Epithelial cell of prostate (primary cell): ENCODE results near the gene LLGL2.
"Not testable (repeated sequence)": the region's sequence is repeated elsewhere in the genome, so short reads cannot be mapped to it uniquely, and the experiment has no call there.

ENCODE experiments used
- DNase-seq: peaks from one replicate; pipeline ENCODE4 v3.0.0-alpha.2; 2011; ENCODE audit warnings: low read depth, low spot score
- H3K27ac ChIP-seq: fragments of 450-650 bp; 2 replicates; pipeline ENCODE4 v1.5.1; 2017; ENCODE audit warnings: mild to moderate bottlenecking

Gene LLGL2

DNA sequence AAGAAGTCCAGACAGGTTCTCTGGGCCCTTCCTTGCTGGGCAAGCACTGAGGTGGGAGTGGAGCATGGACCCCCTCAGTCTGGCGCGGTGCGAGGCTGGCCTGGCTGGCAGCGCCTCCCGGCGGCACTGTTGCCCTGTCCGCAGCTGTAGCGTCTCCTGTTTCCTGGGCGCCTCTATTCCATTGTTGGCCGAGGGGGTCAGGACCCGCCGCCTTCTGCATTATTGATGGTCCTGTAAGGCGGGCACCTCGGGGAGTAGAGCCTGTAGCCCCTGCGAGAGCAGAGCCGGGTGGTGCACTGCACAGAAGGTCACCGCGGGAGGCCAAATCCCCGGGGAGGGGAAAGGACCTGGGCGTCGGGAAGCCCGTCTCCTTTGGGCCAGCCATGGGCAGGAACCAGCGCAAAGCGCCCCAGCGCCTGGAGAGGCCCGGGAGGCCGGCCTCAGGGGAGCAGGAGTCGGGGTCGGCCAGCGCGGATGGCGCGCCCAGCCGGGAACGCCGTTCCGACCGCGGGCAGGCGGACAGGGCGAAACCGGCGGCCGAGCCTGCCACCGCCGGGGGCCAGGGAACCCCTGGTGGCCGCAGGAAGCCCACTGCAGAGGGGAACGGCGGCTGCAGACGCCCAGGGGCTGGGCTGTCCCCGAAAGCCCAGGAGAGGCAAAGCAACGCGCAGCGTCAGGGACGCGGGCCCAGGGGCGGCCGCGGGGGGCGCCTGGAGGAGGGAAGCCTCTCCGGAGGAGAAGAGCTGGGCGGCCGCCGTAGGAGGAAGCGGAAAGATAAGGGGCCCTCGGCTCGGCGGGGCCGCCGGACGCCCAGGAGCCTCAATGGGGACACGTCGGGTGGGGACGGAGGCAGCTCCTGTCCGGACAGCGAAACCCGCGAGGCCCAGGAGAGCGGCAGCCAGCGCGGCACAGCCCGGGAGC is 62.4 kb downstream of the LLGL2 start, which contains the start of gene MYO15B:
TSS of gene MYO15B (plus strand) at position 126 of the 921 bp plus-strand sequence. CDS start at position 384, 258 bp downstream.
- H3K27ac ChIP-seq, result no peak within 1 kb of the TSS
- no peak for DNase-seq

DNA sequence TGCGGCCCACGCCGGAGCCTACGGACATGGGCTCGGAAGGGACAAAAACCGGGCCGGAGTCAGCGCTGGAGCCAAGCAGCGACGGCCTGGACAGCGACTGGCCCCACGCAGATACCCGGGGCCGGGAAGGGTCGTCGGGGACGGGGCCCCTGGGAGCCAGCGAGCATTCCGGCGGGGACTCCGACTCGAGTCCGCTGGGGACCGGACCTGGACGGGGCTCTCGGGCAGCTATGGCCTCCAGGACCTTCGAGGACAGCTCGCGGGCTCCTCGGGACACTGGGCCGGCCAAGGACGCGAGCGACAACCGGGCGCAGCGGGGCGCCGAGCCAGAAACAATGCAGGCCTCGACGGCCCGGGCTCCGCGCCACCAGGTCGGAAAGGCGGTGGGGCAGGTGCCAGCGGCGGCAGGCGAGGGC is 63.1 kb downstream of the LLGL2 start:
- H3K27ac ChIP-seq, result no peak overlapping the region
- DNase-seq, result no peak

- DNase-seq, result no peak
- H3K27ac ChIP-seq, result no peak overlapping the region
Measured at GRCh38 chr17:75589012-75589918, 63.8 kb downstream of the LLGL2 start.

- no peak for DNase-seq
- H3K27ac ChIP-seq, result no peak overlapping the region
Measured at GRCh38 chr17:75589919-75590303, 64.4 kb downstream of the LLGL2 start.

GRCh38 chr17:75590314-75590761 is 64.8 kb downstream of the LLGL2 start:
- no peak overlapping the region for H3K27ac ChIP-seq
- no peak for DNase-seq

- no peak for DNase-seq
- H3K27ac ChIP-seq, result no peak overlapping the region
Measured at GRCh38 chr17:75590849-75591721, 65.6 kb downstream of the LLGL2 start.

GRCh38 chr17:75591722-75592302 is 66.3 kb downstream of the LLGL2 start:
- no peak for DNase-seq

DNA sequence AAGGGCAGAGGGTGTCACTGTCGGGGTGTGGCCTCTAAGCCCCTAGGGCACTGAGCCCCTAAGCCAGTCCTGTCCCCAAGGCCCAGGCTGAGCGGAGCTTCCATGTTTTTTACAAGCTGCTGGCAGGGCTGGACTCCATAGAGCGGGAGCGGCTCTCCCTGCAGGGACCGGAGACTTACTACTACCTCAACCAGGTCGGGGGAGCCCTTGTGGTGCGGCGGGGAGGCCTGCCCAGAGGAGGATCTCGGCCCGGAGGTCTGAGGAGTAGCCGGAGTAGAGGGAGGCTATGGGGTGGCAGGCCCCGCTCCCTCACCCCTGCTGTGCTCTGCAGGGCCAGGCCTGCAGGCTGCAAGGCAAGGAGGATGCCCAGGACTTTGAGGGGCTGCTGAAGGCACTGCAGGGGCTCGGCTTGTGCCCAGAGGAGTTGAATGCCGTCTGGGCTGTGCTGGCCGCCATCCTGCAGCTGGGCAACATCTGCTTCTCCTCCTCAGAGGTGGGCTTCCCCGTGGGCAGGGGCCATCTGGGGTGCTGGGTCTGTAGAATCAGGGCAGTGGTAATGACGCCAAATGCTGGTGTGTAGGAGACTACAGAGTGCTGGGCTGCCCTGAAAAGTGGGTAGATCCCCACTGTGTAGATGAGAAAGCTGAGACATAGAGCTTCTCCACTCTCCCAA is 67.0 kb downstream of the LLGL2 start:
- H3K27ac ChIP-seq, result no peak overlapping the region
- DNase-seq, result no peak

More at GRCh38 chr17:75591722-75592302, 66.3 kb downstream of the LLGL2 start:
- H3K27ac ChIP-seq, result no peak overlapping the region

DNA sequence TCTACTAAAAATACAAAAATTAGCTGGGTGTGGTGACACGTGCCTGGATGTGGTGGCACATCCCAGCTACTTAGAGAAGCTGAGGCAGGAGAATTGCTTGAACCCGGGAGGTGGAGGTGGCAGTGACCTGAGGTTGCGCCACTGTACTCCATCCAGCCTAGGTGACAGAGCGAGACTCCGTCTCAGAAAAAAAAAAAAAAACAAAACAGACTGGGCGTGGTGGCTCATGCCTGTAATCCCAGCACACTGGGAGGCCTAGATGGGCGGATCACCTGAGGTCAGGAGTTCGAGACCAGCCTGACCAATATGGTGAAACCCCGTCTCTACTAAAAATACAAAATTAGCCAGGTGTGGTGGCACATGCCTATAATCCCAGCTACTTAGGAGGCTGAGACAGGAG is 67.9 kb downstream of the LLGL2 start:
- H3K27ac ChIP-seq, DNase-seq: not testable (repeated sequence)

DNA sequence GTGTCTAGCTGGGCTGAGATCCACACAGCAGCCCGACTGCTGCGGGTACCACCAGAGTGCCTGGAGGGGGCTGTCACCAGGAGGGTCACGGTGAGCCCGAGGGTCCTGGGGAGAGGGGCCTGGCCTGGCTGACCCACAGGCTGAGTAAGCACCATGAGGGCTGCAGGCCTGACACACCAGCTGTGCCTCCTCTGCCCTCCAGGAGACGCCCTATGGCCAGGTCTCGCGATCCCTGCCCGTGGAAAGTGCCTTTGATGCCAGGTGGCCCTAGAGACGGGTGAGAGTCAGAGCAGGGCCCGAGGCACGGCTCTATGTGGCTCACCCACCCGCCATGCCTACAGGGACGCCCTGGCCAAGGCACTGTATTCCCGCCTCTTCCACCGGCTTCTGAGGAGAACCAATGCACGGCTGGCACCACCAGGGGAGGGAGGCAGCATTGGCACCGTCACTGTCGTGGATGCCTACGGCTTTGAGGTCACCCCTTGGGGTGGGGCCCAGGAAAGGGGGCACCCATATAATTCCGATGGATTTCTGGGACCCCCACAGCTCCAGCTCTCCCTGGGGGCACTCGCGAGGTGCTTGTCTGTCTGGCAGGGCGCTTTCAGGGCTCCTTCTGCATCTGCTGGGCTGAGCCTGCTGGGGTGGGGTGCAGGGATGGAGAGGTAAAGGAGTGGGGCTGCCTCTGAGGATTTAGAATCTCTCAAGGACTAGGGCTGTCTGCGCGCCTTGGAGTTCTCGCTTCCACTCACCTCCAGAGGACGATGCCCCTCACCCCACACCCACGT is 69.2 kb downstream of the LLGL2 start:
- no peak for DNase-seq
- no peak overlapping the region for H3K27ac ChIP-seq

DNA sequence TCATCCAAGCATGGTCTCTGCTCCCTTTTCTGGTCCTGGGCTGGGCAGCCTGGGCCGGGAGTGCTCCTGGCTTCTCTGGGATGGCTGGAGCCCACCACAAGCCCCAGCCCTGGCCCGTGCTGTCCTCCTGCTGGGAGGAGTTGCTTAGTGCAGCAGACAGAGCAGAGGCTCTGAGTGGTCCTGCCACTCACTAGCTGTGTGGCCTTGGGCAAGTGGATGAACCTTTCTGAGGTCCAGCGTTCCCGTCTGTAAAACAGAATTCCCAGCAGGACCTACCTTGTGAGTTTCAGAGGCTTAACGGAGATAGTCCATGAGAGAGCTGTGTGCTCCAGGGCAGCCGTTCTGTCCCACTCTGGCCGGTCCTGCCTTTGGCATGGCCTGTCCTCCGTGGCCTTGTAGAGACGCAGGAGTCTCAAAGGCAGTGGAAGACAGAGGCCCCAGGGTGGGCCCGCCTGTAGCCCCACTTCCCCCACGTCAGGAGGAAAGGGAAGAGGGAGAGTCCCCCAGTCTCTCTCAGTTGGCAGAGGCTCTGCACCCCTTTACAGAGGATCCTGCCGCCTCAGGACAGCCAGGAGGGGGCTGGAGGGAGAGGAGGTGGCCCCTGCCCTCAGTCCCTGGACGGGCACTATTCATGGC is 69.9 kb downstream of the LLGL2 start:
- H3K27ac ChIP-seq, result no peak overlapping the region
- no peak for DNase-seq

- no peak for DNase-seq
- H3K27ac ChIP-seq, result no peak overlapping the region
Measured at GRCh38 chr17:75595920-75596313, 70.4 kb downstream of the LLGL2 start.

DNA sequence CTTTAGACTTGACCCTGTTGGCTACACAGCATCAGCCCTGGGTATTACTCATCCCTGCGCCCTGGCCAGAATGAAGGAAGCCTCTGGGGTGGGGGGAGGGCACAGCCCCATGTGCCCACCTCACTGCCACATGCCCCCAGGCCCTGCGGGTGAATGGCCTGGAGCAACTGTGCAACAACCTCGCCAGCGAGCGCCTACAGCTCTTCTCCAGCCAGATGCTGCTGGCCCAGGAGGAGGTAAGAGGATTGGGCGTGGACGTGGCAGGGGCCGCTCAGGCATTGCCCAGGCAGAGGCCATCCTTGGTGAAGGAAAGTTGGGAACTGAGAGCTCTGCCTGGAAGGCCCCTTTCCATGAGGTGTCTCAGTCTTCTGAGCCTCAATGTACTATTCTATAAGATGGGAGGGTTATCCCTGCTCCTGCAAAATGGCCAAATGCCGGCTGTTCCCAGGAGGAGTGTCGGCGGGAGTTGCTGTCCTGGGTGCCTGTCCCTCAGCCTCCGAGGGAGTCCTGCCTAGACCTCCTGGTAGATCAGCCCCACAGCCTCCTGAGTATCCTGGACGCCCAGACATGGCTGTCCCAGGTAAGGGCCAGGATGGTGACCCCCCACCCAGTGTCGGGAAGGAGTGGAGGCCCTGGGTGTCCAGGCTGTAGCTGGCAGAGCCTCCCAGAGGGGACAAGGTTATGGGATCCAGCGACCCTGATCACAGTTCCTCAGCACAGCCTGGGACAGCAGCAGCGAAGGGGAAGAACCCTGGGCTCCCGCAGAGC is 71.0 kb downstream of the LLGL2 start:
- no peak overlapping the region for H3K27ac ChIP-seq
- DNase-seq, result no peak

GRCh38 chr17:75601057-75601987 is 75.8 kb downstream of the LLGL2 start:
- H3K27ac ChIP-seq, result no peak overlapping the region
- DNase-seq, result no peak

GRCh38 chr17:75602644-75603043 is 77.1 kb downstream of the LLGL2 start:
- no peak for DNase-seq
- H3K27ac ChIP-seq, result no peak overlapping the region

DNA sequence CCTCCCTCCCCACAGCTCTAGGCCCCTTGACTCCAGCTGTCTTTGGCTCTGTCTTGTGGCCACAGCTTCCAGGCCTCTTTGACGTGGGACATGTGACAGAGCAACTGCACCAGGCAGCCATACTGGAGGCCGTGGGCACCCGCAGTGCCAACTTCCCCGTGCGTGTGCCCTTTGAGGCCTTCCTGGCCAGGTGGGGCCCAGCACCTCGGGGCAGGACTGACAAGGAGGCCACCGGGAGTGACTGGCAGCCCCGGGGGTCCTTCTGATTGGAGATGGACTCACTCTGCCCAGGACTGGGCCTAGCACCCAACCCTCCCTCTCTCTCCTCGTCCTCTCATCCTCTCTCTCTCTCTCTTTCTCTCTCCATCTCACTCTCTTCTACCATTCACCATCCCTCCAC is 77.6 kb downstream of the LLGL2 start:
- no peak for DNase-seq
- no peak overlapping the region for H3K27ac ChIP-seq
